OCI-LY7 (cell line): Measurements from ENCODE around the gene PTCD3.

ENCODE experiments used
- CTCF ChIP-seq: fragments of 200-600 bp; sonication (generic); conservative IDR thresholded peaks from 2 replicates; pipeline ENCODE4 v1.5.1; 2014; ENCODE audit warnings: mild to moderate bottlenecking, antibody characterized with exemption, low read length, moderate library complexity, mixed read lengths
- EZH2phosphoT487 ChIP-seq: fragments of 200-600 bp; sonication (generic); IDR thresholded peaks from 2 replicates; pipeline ENCODE4 v1.6.1; 2018; ENCODE audit warnings: low read depth, borderline replicate concordance, mild to moderate bottlenecking, mixed run types, antibody characterized with exemption, low read length, moderate library complexity, mixed read lengths

GRCh38 chr2:86097913-86098312 lies 8.1 kb upstream of the PTCD3 start:
- TF ChIP-seq CTCF, result no peak
- TF ChIP-seq EZH2phosphoT487, result no peak
